MM.1S (cell line): Measurements from ENCODE around the gene EIF6.

Experiments
- CTCF ChIP-seq: fragments of 300-600 bp; sonication (generic); IDR thresholded peaks from 2 replicates; pipeline ENCODE4 v1.5.1; 2016; ENCODE audit warnings: antibody characterized with exemption, low read length, mixed read lengths
- EZH2 ChIP-seq: fragments of 300-600 bp; sonication (generic); optimal IDR thresholded peaks from 2 replicates; pipeline ENCODE3; 2017; ENCODE audit warnings: low read depth, mild to moderate bottlenecking, antibody characterized with exemption, low read length, mixed read lengths
- EZH2phosphoT487 ChIP-seq: fragments of 300-600 bp; sonication (generic); IDR thresholded peaks from 2 replicates; pipeline ENCODE4 v1.6.1; 2018; ENCODE audit warnings: antibody characterized with exemption, low read length

GRCh38 chr20:35273449-35274171, 11.0 kb downstream of the EIF6 start:
- TF ChIP-seq CTCF: no peak
- TF ChIP-seq EZH2phosphoT487: no peak
- no peak for TF ChIP-seq EZH2
